ENCODE measurements around the gene FLOT1. TPM values are rescaled to one million over a fixed set of nuclear protein-coding genes. Genes with fewer than 3 reads are reported as not detected.

FLOT1 gene
- total RNA-seq, 1 donor from 2014 or later, result 20.0 TPM

GRCh38 chr6:30750379-30750668 is 7.8 kb upstream of the FLOT1 start:
- no peak for TF ChIP-seq CTCF (IDR thresholded peaks at IDR 0.05; ENCODE audit: insufficient read depth, low read length, severe bottlenecking)
- H3K27me3 ChIP-seq (ENCODE audit: control insufficient read depth, insufficient read depth, low read length), result no peaks in the 10 kb centered on the region
- DNase-seq (ENCODE audit: low read depth) (no peak), FAIRE-seq (no peak)
- no peak overlapping the region for H3K4me3 ChIP-seq (ENCODE audit: low read depth, low read length)
- H3K36me3 ChIP-seq (ENCODE audit: control insufficient read depth, insufficient read depth, low read length), result no peaks in the 10 kb centered on the region

GRCh38 chr6:30749554-30750378 is 7.3 kb upstream of the FLOT1 start:
- DNase-seq (ENCODE audit: low read depth) (peak; percentile 92), FAIRE-seq (no peak)
- Histone ChIP-seq H3K4me3 (ENCODE audit: low read depth, low read length) (no peak overlapping the region), H3K27me3 (ENCODE audit: control insufficient read depth, insufficient read depth, low read length) (no peaks in the 10 kb centered on the region), H3K36me3 (ENCODE audit: control insufficient read depth, insufficient read depth, low read length) (no peaks in the 10 kb centered on the region)
- no peak for TF ChIP-seq CTCF (IDR thresholded peaks at IDR 0.05; ENCODE audit: insufficient read depth, low read length, severe bottlenecking)

- Histone ChIP-seq H3K36me3 (ENCODE audit: control insufficient read depth, insufficient read depth, low read length) (peaks cover 1% of the 10 kb centered on the region), H3K4me3 (ENCODE audit: low read depth, low read length) (no peak overlapping the region), H3K27me3 (ENCODE audit: control insufficient read depth, insufficient read depth, low read length) (no peaks in the 10 kb centered on the region)
- TF ChIP-seq CTCF (IDR thresholded peaks at IDR 0.05; ENCODE audit: insufficient read depth, low read length, severe bottlenecking), result no peak
- peak; percentile 94 for DNase-seq (ENCODE audit: low read depth)
- no peak for FAIRE-seq
Measured at GRCh38 chr6:30748851-30749540, 6.5 kb upstream of the FLOT1 start.

- no peaks in the 10 kb centered on the region for H3K27me3 ChIP-seq (ENCODE audit: control insufficient read depth, insufficient read depth, low read length)
- H3K4me3 ChIP-seq (ENCODE audit: low read depth, low read length), result no peak overlapping the region
- TF ChIP-seq CTCF (IDR thresholded peaks at IDR 0.05; ENCODE audit: insufficient read depth, low read length, severe bottlenecking), result no peak
- DNase-seq (ENCODE audit: low read depth) (peak; percentile 98), FAIRE-seq (no peak)
- peaks cover 5% of the 10 kb centered on the region for H3K36me3 ChIP-seq (ENCODE audit: control insufficient read depth, insufficient read depth, low read length)
Measured at GRCh38 chr6:30747902-30748769, 5.6 kb upstream of the FLOT1 start.

- TF ChIP-seq CTCF (IDR thresholded peaks at IDR 0.05; ENCODE audit: insufficient read depth, low read length, severe bottlenecking), result no peak
- Histone ChIP-seq H3K36me3 (ENCODE audit: control insufficient read depth, insufficient read depth, low read length) (peaks cover 7% of the 10 kb centered on the region), H3K4me3 (ENCODE audit: low read depth, low read length) (no peak overlapping the region), H3K27me3 (ENCODE audit: control insufficient read depth, insufficient read depth, low read length) (no peaks in the 10 kb centered on the region)
- DNase-seq (ENCODE audit: low read depth), result peak; percentile 37
- FAIRE-seq, result no peak
Measured at GRCh38 chr6:30747300-30747687, 4.8 kb upstream of the FLOT1 start.

Data from bronchial epithelial cell (primary cell).